Keratinocyte (primary cell): ENCODE results near the gene OR2F2. TPM values are rescaled to one million over a fixed set of nuclear protein-coding genes. Genes with fewer than 3 reads are reported as not detected.

Source experiments
- DNase-seq: peaks from one replicate; pipeline ENCODE4 v3.0.0-alpha.2; 2011; ENCODE audit warnings: low read depth, missing footprints, low spot score
- FAIRE-seq: peaks from 2 replicates; lab custom pipeline; 2011; peaks lifted over from hg19 to GRCh38; lab: Jason Lieb, UNC
- H2AFZ ChIP-seq: 2 replicates; pipeline ENCODE4 v1.6.0; 2012; ENCODE audit warnings: low read length, control low read depth, inconsistent platforms; ENCODE audit not compliant: control insufficient read depth
- H3K27ac ChIP-seq: 2 replicates; pipeline ENCODE4 v1.5.1; 2011; ENCODE audit warnings: low read length; ENCODE audit not compliant: control insufficient read depth, insufficient read depth
- H3K27me3 ChIP-seq: 3 replicates; pipeline ENCODE4 v1.6.0; 2011; ENCODE audit warnings: low read length; ENCODE audit not compliant: control insufficient read depth, insufficient read depth; ENCODE audit errors: extremely low read depth
- H3K36me3 ChIP-seq, 2 experiments: 2 replicates in 1 of 2; 3 replicates in 1 of 2; pipeline ENCODE4 v1.5.1; 2011; ENCODE audit warnings: low read length in 2 of 2, mild to moderate bottlenecking in 1 of 2; ENCODE audit not compliant: control insufficient read depth in 2 of 2, insufficient read depth in 2 of 2; ENCODE audit errors: extremely low read depth in 1 of 2
- H3K4me1 ChIP-seq: 3 replicates; pipeline ENCODE4 v1.5.1; 2011; ENCODE audit warnings: low read length; ENCODE audit not compliant: control insufficient read depth, insufficient read depth; ENCODE audit errors: extremely low read depth
- H3K4me2 ChIP-seq: 3 replicates; pipeline ENCODE4 v1.6.0; 2011; ENCODE audit warnings: low read depth, low read length; ENCODE audit not compliant: control insufficient read depth, insufficient read depth; ENCODE audit errors: extremely low read depth
- H3K4me3 ChIP-seq, 3 experiments: fragments of 200-600 bp in 1 of 3; sonication (generic) in 1 of 3; 2 replicates in 2 of 3; 3 replicates in 1 of 3; pipeline ENCODE4 v1.5.1; 2011 to 2016; ENCODE audit warnings: low read length in 3 of 3, mild to moderate bottlenecking in 3 of 3, control low read depth in 2 of 3, inconsistent platforms in 1 of 3, low read depth in 1 of 3, mixed read lengths in 1 of 3, mixed run types in 1 of 3, moderate library complexity in 1 of 3; ENCODE audit not compliant: control insufficient read depth in 2 of 3, insufficient read depth in 2 of 3; ENCODE audit errors: extremely low read depth in 1 of 3
- H3K79me2 ChIP-seq: 2 replicates; pipeline ENCODE4 v1.6.0; 2012; ENCODE audit warnings: low read length; ENCODE audit not compliant: control insufficient read depth, insufficient read depth
- H3K9ac ChIP-seq: 3 replicates; pipeline ENCODE4 v1.6.0; 2011; ENCODE audit warnings: low read length; ENCODE audit not compliant: control insufficient read depth, insufficient read depth; ENCODE audit errors: extremely low read depth
- H3K9me1 ChIP-seq: 3 replicates; pipeline ENCODE4 v1.6.0; 2011; ENCODE audit warnings: low read length; ENCODE audit not compliant: control insufficient read depth, insufficient read depth; ENCODE audit errors: extremely low read depth
- H3K9me3 ChIP-seq: 2 replicates; pipeline ENCODE4 v1.5.1; 2012; ENCODE audit warnings: low read depth, low read length; ENCODE audit not compliant: control insufficient read depth
- H4K20me1 ChIP-seq: 3 replicates; pipeline ENCODE4 v1.6.0; 2011; ENCODE audit warnings: low read length; ENCODE audit not compliant: control insufficient read depth, insufficient read depth; ENCODE audit errors: extremely low read depth
- EZH2 ChIP-seq: IDR thresholded peaks from one replicate; pipeline ENCODE4 v1.6.1; 2012; ENCODE audit warnings: inconsistent platforms, mild to moderate bottlenecking, low read length, moderate library complexity
- dilution Hi-C: fragments of 300-500 bp; cut with MboI; formaldehyde crosslinking; loops from one replicate; pipeline ENCODE4 v1.7.0; 2020; ENCODE audit warnings: low sequenced_read_pairs; ENCODE audit not compliant: extremely low pct_ligation_motif_present
- polyA plus RNA-seq, 5 experiments: library from polyadenylated mRNA; depleted of rRNA in 3 of 5; stranded (reverse) in 3 of 5; stranded (forward) in 1 of 5; unstranded in 1 of 5; fragments of >200 nt; gene quantifications; 1 replicate in 1 of 5; 2 replicates in 3 of 5; 3 replicates in 1 of 5; pipeline versions ENCODE4 v1.2.1 to v1.2.3, GENCODE V29; 2011 to 2012; ENCODE audit warnings: missing spikeins in 2 of 5, low read depth in 1 of 5, low replicate concordance in 1 of 5
- TF ChIP-seq, protein P1 (sequence below), 3 experiments: IDR thresholded peaks in 1 of 3; conservative IDR thresholded peaks in 1 of 3; optimal IDR thresholded peaks in 1 of 3; 2 replicates in 2 of 3; 3 replicates in 1 of 3; pipeline versions ENCODE3 to v1.5.1; 2011; ENCODE audit warnings: low read length in 3 of 3, mild to moderate bottlenecking in 3 of 3, moderate library complexity in 2 of 3, control low read depth in 1 of 3, inconsistent platforms in 1 of 3; ENCODE audit not compliant: insufficient read depth in 2 of 3; ENCODE audit errors: extremely low read depth in 1 of 3

Gene OR2F2
- polyA plus RNA-seq, 1 donor (not counting 4 experiments of a cell fraction or from before 2014, with no cell fraction given) = not detected

DNA sequence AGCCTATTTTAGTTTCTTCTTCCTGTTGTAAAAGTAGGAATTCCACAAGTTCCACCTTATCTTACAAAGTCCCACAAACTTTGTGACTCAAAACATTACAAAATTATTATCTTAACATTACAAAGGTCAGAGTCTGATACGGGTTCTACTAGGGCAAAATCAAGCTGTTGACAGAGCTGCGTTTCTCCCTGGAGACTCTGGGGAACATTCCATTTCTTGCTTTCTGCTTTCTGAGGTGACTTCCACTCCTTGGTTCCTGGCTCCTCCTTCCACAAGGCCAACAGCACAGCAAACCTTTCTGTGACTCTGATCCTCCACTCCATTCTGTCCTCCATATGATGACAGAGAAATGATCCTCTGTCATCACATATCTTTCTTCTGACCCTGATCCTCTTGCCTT, 30.2 kb downstream of the OR2F2 start:
- no peaks in the 10 kb centered on the region for H3K79me2 ChIP-seq
- H3K36me3 ChIP-seq = no peaks in the 10 kb centered on the region
- H3K4me1 ChIP-seq = no peaks in the 10 kb centered on the region
- H3K4me3 ChIP-seq = no peak overlapping the region
- FAIRE-seq (no peak), DNase-seq (no peak)
- dilution Hi-C loops = no loop called here
- TF ChIP-seq, protein P1, sequence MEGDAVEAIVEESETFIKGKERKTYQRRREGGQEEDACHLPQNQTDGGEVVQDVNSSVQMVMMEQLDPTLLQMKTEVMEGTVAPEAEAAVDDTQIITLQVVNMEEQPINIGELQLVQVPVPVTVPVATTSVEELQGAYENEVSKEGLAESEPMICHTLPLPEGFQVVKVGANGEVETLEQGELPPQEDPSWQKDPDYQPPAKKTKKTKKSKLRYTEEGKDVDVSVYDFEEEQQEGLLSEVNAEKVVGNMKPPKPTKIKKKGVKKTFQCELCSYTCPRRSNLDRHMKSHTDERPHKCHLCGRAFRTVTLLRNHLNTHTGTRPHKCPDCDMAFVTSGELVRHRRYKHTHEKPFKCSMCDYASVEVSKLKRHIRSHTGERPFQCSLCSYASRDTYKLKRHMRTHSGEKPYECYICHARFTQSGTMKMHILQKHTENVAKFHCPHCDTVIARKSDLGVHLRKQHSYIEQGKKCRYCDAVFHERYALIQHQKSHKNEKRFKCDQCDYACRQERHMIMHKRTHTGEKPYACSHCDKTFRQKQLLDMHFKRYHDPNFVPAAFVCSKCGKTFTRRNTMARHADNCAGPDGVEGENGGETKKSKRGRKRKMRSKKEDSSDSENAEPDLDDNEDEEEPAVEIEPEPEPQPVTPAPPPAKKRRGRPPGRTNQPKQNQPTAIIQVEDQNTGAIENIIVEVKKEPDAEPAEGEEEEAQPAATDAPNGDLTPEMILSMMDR (optimal IDR thresholded peaks at IDR 0.05 in 1 of 3, IDR thresholded peaks at IDR 0.05 in 1 of 3, conservative IDR thresholded peaks at IDR 0.05 in 1 of 3; ENCODE audit: extremely low read depth in 1 of 3, insufficient read depth in 2 of 3, low read length in 3 of 3) = no peak
- TF ChIP-seq EZH2 = no peak
- H3K9me1 ChIP-seq = no peaks in the 10 kb centered on the region
- no peaks in the 10 kb centered on the region for H3K27me3 ChIP-seq
- no peaks in the 10 kb centered on the region for H3K9me3 ChIP-seq
- no peak overlapping the region for H2AFZ ChIP-seq
- no peak overlapping the region for H3K4me2 ChIP-seq
- H3K27ac ChIP-seq = no peak overlapping the region
- H3K9ac ChIP-seq = no peak overlapping the region
- H4K20me1 ChIP-seq = no peaks in the 10 kb centered on the region

DNA sequence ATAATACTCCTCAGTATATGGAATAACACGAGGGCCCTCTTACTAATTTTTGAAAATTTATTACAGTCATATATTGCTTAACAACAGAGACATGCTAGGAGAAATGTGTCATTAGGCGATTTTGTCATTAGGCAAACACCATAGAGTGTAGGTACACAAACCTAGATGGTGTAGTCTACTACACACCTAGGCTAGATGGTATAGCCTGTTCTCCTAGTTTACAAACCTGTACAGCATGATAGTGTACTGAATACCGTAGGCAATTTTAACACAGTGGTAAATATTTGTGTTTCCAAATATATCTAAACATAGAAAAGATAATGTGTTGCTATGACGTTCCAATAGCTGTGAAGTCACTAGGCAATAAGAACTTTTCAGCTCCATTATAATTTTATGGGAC, 32.4 kb downstream of the OR2F2 start:
- no peaks in the 10 kb centered on the region for H3K36me3 ChIP-seq
- no peaks in the 10 kb centered on the region for H3K9me1 ChIP-seq
- H3K4me2 ChIP-seq = no peak overlapping the region
- no peak overlapping the region for H3K27ac ChIP-seq
- H2AFZ ChIP-seq = no peak overlapping the region
- DNase-seq = no peak
- no peak overlapping the region for H3K9ac ChIP-seq
- H3K27me3 ChIP-seq = no peaks in the 10 kb centered on the region
- no peaks in the 10 kb centered on the region for H3K4me1 ChIP-seq
- TF ChIP-seq EZH2 = no peak
- TF ChIP-seq, protein P1 (optimal IDR thresholded peaks at IDR 0.05 in 1 of 3, IDR thresholded peaks at IDR 0.05 in 1 of 3, conservative IDR thresholded peaks at IDR 0.05 in 1 of 3; ENCODE audit: extremely low read depth in 1 of 3, insufficient read depth in 2 of 3, low read length in 3 of 3) = no peak
- H4K20me1 ChIP-seq = no peaks in the 10 kb centered on the region
- no peak for FAIRE-seq
- dilution Hi-C loops = no loop called here
- no peaks in the 10 kb centered on the region for H3K79me2 ChIP-seq
- no peak overlapping the region for H3K4me3 ChIP-seq
- no peaks in the 10 kb centered on the region for H3K9me3 ChIP-seq
